HL-60/S4 treated with retinoic acid at 250 ng/mL for 4 days and 3 days (cell line): ENCODE measurements around the gene CWH43.
"Not testable (repeated sequence)": the region's sequence is repeated elsewhere in the genome, so short reads cannot be mapped to it uniquely, and the experiment has no call there.

ENCODE experiments used
- in situ Hi-C: fragments of 300-500 bp; cut with MboI; formaldehyde crosslinking; loops from 2 replicates; pipeline ENCODE4 v1.7.0; 2022; ENCODE audit warnings: low sequenced_read_pairs

Gene CWH43

GRCh38 chr4:48970471-48970921 is 15.6 kb upstream of the CWH43 start:
- in situ Hi-C loops = loop anchor here (25.0 kb wide), 2 partner anchors 408 to 833 kb away; partner anchors contain the start of gene TXK

- in situ Hi-C loops = loop anchor here (25.0 kb wide), 2 partner anchors 413 to 838 kb away; partner anchors contain the start of gene TXK
These were observed 11.0 kb upstream of the CWH43 start for GRCh38 chr4:48974979-48975640.

- in situ Hi-C loops = no loop called here
These were observed 10.0 kb upstream of the CWH43 start for GRCh38 chr4:48976041-48976440.

GRCh38 chr4:48979914-48980579 is 6.0 kb upstream of the CWH43 start:
- in situ Hi-C loops = no loop called here

- in situ Hi-C loops = not testable (repeated sequence)
These were observed 2.1 kb upstream of the CWH43 start for GRCh38 chr4:48984005-48984404.

GRCh38 chr4:48985602-48985975 is 486 bp upstream of the CWH43 start:
- in situ Hi-C loops = no loop called here

GRCh38 chr4:48986654-48987164 is 634 bp downstream of the CWH43 start:
- in situ Hi-C loops = no loop called here

GRCh38 chr4:48989461-48990203 is 3.6 kb downstream of the CWH43 start:
- in situ Hi-C loops = no loop called here

- in situ Hi-C loops = no loop called here
These were observed 5.3 kb downstream of the CWH43 start for GRCh38 chr4:48991357-48991756.

GRCh38 chr4:48997962-48998361 is 11.9 kb downstream of the CWH43 start:
- in situ Hi-C loops = no loop called here

- in situ Hi-C loops = no loop called here
These were observed 12.4 kb downstream of the CWH43 start for GRCh38 chr4:48998440-48998839.

- in situ Hi-C loops = no loop called here
These were observed 14.7 kb downstream of the CWH43 start for GRCh38 chr4:49000806-49001205.

GRCh38 chr4:49002931-49003330 is 16.9 kb downstream of the CWH43 start:
- in situ Hi-C loops = no loop called here

GRCh38 chr4:49018718-49019295 is 32.7 kb downstream of the CWH43 start:
- in situ Hi-C loops = no loop called here

- in situ Hi-C loops = no loop called here
These were observed 46.5 kb downstream of the CWH43 start for GRCh38 chr4:49032440-49033161.

- in situ Hi-C loops = no loop called here
These were observed 50.5 kb downstream of the CWH43 start for GRCh38 chr4:49036528-49036927.

- in situ Hi-C loops = no loop called here
These were observed 58.2 kb downstream of the CWH43 start for GRCh38 chr4:49044270-49044669.

GRCh38 chr4:49058306-49058705 is 72.2 kb downstream of the CWH43 start:
- in situ Hi-C loops = no loop called here

GRCh38 chr4:49063670-49064069 is 77.6 kb downstream of the CWH43 start:
- in situ Hi-C loops = no loop called here

- in situ Hi-C loops = not testable (repeated sequence)
These were observed 86.1 kb downstream of the CWH43 start for GRCh38 chr4:49072196-49072595.

GRCh38 chr4:49091883-49092282 is 105.8 kb downstream of the CWH43 start:
- in situ Hi-C loops = not testable (repeated sequence)
